ENCODE data around the gene CGB2.

The CGB2 gene

GRCh38 chr19:49081273-49081672, 49.6 kb downstream of the CGB2 start:
- TF ChIP-seq MAX (IDR thresholded peaks at IDR 0.05) (no peak), YY1 (IDR thresholded peaks at IDR 0.05; ENCODE audit: low read depth) (no peak), TCF12 (IDR thresholded peaks at IDR 0.05; ENCODE audit: low read depth) (no peak), RAD21 (IDR thresholded peaks at IDR 0.05; ENCODE audit: low read depth) (no peak), TEAD4 (IDR thresholded peaks at IDR 0.05) (no peak), EP300 (IDR thresholded peaks at IDR 0.05; ENCODE audit: borderline replicate concordance) (no peak), REST (IDR thresholded peaks at IDR 0.05; ENCODE audit: low read depth) (no peak), EGR1 (IDR thresholded peaks at IDR 0.05) (no peak), TAF1 (IDR thresholded peaks at IDR 0.05; ENCODE audit: low read depth) (no peak), CREB1 (IDR thresholded peaks at IDR 0.05; ENCODE audit: low read depth) (no peak), CEBPB (IDR thresholded peaks at IDR 0.05) (no peak), ZBTB7A (IDR thresholded peaks at IDR 0.05; ENCODE audit: low read depth) (no peak), NFIC (IDR thresholded peaks at IDR 0.05) (no peak), FOXM1 (IDR thresholded peaks at IDR 0.05; ENCODE audit: borderline replicate concordance, low read depth) (no peak), USF1 (IDR thresholded peaks at IDR 0.05) (no peak)
